Stimulated activated CD4-positive, alpha-beta T cell treated with anti-CD3 and anti-CD28 coated beads, Interleukin-15, amount 100 ng/mL, for 24 hours (primary cell): ENCODE measurements around the gene DONSON.
"Not testable (repeated sequence)": the region's sequence is repeated elsewhere in the genome, so short reads cannot be mapped to it uniquely, and the experiment has no call there.

Experiments used
- DNase-seq: peaks from one replicate; pipeline ENCODE4 v3.0.0-alpha.2; 2020

The DONSON gene

GRCh38 chr21:33588485-33589335 lies at the start of gene DONSON:
DONSON (minus strand) TSS chr21:33588684; CDS start chr21:33588641, 43 bp downstream.
- peak; percentile 90 for DNase-seq

GRCh38 chr21:33634254-33634653 lies 45.8 kb upstream of the DONSON start:
- no peak for DNase-seq

DNA sequence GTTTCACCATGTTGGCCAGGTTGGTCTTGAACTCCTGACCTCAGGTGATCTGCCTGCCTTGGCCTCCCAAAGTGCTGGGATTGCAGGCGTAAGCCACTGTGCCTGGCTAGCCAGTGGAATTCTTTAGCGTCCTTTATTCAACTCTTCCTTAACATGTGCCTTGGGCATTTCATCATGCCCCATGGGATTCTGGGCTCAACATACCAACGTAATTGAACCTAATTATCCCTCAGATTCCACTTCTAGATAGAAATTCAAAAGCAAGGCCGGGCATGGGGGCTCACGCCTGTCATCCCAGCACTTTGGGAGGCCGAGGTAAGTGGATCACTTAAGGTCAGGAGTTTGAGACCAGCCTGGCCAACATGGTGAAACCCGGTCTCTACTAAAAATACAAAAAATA lies 37.7 kb upstream of the DONSON start:
- not testable (repeated sequence) for DNase-seq

DNA sequence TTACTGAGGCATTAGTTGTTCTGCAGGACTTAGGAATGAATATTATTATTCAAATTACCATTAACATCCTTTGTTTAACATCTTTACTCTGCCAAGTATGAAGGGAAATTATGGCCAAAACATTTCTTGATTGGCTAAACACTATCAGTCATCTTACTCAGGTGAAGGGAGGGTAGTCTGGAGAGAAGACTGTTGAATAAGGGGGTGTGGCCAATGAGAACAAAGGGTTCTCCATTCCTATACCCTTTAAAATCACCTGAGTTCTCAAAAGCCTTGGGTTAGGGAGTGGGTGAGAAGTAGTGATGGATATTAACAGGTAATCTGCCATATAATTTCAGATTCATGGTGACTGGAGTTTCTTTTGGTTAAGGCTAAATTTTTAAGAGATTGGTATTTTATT lies 33.8 kb upstream of the DONSON start:
- no peak for DNase-seq

DNA sequence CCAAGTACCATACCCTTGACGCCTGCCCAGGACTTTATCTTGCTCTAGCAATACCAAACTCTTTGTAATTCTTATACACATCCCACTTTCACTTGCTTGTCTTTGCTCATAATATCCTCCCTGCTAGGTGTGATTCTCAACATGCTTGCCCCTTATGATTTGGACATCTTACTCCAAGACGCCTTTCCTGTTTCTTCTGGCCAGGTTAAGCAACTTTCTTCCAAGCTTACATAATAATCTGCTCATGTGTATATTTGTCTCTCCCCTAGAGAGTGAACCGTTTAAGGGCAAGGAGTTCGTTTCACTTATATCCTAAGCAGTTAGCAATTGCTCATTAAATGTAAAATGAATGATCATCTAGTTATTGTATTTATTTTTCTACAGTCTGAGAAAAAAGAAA lies 31.2 kb upstream of the DONSON start:
- no peak for DNase-seq

DNA sequence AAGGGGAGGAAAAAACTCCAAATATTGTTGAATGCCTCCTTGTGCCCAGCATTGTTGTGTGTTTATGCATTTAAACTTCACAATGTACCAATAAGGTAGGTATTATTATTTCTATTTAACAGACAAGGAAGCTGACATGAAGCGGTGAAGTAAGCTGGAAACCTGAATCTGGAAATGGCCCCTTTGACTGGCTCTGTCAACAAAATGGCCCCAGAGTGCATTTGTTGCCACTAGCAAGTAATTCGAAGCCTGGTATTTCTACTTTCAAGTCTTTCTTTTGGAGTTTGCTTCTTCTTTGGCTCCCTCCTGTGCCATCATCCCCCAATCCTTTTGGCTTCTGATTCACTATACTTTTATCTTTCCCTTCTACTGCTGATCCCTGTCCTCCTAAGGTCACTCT lies 29.9 kb upstream of the DONSON start:
- DNase-seq, result no peak

DNA sequence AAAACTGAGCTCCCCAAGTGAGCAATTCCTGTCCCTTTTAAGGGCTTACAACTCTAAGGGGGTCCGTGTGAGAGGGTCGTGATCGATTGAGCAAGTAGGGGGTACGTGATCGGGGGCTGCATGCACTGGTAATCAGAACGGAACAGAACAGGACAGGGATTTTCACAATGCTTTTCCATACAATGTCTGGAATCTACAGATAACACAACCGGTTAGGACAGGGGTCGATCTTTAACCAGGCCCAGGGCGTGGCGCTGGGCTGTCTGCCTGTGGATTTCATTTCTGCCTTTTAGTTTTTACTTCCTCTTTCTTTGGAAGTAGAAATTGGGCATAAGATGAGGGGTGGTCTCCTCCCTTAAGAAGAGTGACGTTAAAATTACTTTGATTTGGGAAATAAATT lies 29.1 kb upstream of the DONSON start:
- DNase-seq, result not testable (repeated sequence)

- DNase-seq, result no peak
Observed at GRCh38 chr21:33611006-33611744, 22.7 kb upstream of the DONSON start.

DNA sequence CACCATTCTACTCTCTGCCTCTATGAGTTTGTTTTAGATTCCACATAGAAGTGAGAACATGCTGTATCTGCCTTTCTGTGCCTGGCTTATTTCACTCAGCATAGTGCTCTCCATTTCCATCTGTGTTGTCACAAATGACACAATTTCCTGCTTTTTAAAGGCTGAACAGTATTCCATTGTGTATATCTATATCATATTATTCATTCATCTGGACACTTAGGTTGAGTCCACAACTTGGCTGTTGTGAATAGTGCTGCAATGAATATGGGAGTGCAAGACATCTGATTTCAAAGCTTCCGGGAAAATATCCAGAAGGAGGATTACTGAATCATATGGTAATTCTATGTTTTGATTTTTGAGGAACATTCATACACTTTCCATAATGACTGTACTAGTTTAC lies 20.1 kb upstream of the DONSON start:
- no peak for DNase-seq

DNA sequence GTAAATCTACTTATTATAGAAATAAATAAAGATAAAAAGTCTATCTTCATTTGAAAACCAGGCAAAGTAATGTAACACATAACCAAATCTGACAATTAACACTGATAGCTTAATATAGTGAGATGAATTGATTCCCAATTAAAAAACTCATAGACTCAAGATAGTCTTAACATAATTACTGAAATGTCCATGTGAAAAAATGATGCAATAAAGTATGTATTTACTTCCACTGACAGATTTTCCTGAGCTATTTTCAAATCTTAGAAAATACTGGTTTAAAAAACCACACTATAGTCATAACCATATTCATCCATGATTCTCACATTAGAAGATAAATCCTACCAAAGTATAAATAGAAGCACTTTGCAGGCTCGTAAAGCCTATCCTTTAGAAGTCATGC lies 9.6 kb upstream of the DONSON start:
- no peak for DNase-seq

GRCh38 chr21:33587792-33588484 lies 546 bp downstream of the DONSON start:
- DNase-seq, result peak; percentile 51

DNA sequence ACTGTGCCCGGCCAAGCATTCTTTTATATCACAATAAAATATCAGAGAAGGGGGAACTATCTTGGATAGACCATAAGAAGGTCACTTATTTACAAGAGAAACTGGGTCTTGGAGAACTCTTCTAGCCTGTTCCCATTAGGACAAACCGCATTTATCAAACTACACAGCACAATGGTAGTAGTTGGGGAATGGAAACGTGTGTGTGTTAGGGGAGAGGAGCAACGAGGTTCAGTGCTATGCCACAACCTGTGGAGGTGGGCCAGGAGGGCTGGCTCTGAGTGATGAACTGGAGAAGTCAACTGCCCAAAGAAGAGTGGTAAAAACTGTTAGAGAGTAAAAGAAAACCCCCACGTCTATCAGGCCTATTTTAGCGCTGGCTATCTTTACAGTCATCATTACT lies 1.6 kb downstream of the DONSON start:
- DNase-seq, result no peak

DNA sequence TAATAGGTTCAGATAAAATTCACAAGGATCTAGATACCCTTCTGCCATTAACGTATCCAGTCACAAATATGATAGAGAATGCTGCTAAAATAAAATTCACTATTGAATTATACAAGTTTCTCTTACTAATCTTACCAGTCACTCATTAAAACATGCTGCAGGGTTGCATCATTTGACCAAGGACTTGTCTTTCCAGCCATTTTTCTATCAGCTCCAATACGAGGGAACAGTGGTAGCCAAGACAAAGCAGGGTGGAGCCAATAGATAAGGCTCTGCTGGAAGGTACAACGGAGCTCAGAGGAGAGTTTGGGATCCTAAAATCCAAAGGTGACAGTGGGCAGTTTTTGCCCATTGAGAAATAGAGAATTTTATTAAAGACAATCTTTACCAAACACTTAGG lies 4.0 kb downstream of the DONSON start:
- no peak for DNase-seq

DNA sequence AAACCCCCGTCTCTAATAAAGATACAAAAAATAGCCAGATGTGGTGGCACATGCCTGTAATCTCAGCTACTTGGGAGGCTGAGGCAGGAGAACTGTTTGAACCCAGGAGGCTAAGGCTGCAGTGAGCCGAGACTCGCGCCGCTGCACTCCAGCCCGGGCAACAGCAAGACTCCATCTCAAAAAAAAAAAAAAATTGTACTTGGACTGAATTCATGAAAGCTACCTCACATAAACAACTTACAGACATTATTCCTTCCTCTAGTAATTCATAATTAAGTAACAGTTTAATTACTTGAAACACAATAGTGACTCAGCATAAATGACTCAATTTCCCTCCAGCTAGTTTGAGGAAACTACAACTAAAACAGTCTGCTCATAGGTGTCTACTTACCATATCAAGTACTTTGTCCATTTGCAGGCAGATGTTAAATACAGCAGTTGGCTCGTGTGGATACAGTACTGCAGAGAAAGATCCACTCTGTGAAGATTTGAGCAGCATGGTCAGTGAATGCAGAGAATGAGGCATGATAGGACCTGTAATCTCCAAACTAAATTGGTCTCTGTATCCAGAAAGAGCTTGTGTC lies 9.4 kb downstream of the DONSON start:
- no peak for DNase-seq

DNA sequence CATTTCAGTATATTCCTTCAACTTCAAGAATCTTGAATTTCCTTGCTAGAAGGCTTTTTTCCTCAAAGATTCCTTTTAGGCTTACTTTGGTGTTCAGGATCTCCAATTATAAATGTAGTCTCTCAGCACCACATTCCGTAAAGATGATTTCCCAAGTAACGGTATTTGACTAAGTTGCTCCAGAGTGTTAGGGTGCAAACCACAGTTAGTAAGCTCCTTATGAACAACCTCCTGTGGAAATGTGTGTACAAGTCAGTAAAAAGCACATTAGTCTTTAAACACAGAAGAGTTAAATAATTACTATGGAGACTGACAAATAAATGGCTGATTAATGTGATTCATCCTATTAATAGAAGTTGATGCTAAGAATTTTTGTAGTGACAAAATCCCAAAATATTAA lies 10.3 kb downstream of the DONSON start:
- DNase-seq, result no peak

- not testable (repeated sequence) for DNase-seq
Observed at GRCh38 chr21:33576741-33577141, 11.7 kb downstream of the DONSON start.

- no peak for DNase-seq
Observed at GRCh38 chr21:33572350-33572749, 16.1 kb downstream of the DONSON start.

DNA sequence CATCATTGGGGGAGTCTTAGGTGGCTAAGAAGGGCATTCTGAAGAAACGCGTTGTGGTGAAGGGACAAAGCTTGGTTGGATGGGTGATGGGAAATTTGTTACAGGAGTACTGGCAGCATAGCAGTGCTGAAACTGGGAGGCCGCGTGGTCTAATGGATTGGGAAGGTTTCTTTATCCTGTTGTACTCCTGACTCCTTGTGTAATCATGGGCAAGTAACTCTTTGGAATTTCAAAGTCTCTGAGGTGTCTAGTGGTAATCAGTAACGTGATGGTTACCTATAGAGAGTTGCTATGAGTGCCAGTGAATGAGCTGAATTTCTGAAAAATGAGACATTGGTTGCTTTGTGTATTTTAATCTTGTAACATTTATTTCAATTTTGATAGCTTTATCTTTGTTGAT lies 18.5 kb downstream of the DONSON start:
- no peak for DNase-seq

GRCh38 chr21:33568448-33568847 lies 20.0 kb downstream of the DONSON start:
- DNase-seq, result no peak

DNA sequence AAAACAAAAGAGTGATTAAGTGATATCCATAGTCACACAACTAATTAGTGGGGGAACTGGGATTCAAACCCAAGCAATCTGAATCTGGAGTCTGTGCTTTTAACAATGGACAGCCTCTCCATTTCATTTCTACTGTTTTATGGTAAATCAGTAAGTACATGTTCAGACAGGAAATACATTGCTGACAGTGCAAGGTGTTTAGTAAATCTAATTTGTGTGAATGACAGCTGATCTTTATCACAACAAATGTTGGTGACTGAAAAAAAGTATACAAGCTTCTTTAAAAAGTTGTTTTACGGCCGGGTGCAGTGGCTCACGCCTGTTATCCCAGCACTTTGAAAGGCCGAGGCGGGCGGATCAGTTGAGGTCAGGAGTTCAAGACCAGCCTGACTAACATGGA lies 20.6 kb downstream of the DONSON start:
- DNase-seq, result no peak

- DNase-seq, result no peak
Observed at GRCh38 chr21:33566514-33566913, 22.0 kb downstream of the DONSON start.

DNA sequence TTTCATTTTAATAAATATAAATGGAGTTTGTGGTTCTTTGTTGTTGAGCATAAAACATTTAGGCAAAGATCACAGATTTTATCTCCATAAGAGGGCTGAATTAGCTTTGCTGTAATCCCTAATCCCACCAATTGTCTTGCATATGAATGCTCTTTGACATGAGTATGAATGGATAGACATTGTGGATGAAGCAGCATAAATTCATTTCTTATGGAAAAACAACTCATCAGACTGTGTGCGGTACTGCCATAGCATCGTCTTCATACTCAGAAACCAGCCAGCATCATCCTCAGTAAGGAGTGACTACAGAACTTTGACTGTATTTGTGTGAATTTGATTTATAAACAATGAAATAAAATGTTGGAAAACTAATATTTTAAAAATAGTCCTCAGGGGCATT lies 26.1 kb downstream of the DONSON start:
- DNase-seq, result no peak

DNA sequence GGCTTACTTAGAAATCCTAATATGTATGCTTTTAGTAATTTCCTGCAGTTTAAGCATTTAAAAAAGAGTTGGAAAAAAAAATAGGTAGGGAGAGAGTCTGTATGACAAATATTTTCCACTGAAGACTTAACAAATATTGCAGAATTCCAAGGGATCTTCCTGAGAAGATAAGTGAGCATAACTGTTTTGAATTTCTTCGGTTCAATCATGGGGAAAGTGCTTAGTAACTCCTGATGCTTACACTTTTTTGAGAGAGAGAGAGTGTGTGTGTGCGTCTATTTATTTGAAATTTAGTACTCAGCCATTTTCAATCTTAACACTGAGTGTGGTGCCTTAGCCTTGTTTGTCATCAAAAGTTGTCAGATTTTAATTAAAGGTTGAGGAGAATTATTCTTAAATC lies 27.1 kb downstream of the DONSON start:
- DNase-seq, result no peak
